GM23338 (cell line): ENCODE data around the gene KLF2. TPM values are rescaled to one million over a fixed set of nuclear protein-coding genes. Genes with fewer than 3 reads are reported as not detected.

Source experiments
- polyA plus RNA-seq: library from polyadenylated mRNA; unstranded; fragments of >200 nt; fragmentation: Nextera tagmentation; extraction: Ambion mirVana; gene quantifications from 2 replicates; pipeline ENCODE4 v1.2.1, GENCODE V29; 2016
- total RNA-seq: library from RNA; depleted of rRNA; stranded (reverse); fragments of >200 nt; shearing (Covaris generic); gene quantifications from 2 replicates; pipeline ENCODE4 v1.2.3, GENCODE V29; 2014; rRNA removed

Gene KLF2
- total and polyA plus RNA-seq, 2 experiments from 2014 or later: 0.90 TPM; not detected in 1

Other genes starting within 250 kb of the KLF2 start
- gene TPM4, start 248.3 kb upstream of the KLF2 start, total RNA-seq: 237 and 288 TPM in 2 replicates
- gene TPM4, start 248.3 kb upstream of the KLF2 start, polyA plus RNA-seq: 204 and 223 TPM in 2 replicates
- 49.7 and 59.5 TPM in 2 replicates for gene RAB8A, start 212.9 kb upstream of the KLF2 start, total RNA-seq
- gene RAB8A, start 212.9 kb upstream of the KLF2 start, polyA plus RNA-seq: 48.0 and 53.1 TPM in 2 replicates
- gene HSH2D, start 181.1 kb upstream of the KLF2 start, total RNA-seq: 0.97 and 1.4 TPM in 2 replicates
- 0.81 and 1.1 TPM in 2 replicates for gene HSH2D, start 181.1 kb upstream of the KLF2 start, polyA plus RNA-seq
- not detected in 2 replicates for gene CIB3, start 151.3 kb upstream of the KLF2 start, total RNA-seq
- 0.56 TPM in 1 of 2 replicates, not detected in the other for gene CIB3, start 151.3 kb upstream of the KLF2 start, polyA plus RNA-seq
- gene FAM32A, start 139.4 kb upstream of the KLF2 start, total RNA-seq: 58.2 and 62.3 TPM in 2 replicates
- 58.9 and 67.3 TPM in 2 replicates for gene FAM32A, start 139.4 kb upstream of the KLF2 start, polyA plus RNA-seq
- gene AP1M1, start 126.9 kb upstream of the KLF2 start, total RNA-seq: 32.0 and 32.4 TPM in 2 replicates
- 22.0 and 23.1 TPM in 2 replicates for gene AP1M1, start 126.9 kb upstream of the KLF2 start, polyA plus RNA-seq
- 23.9 and 25.7 TPM in 2 replicates for gene EPS15L1, start 147.1 kb downstream of the KLF2 start, total RNA-seq
- 31.3 and 32.5 TPM in 2 replicates for gene EPS15L1, start 147.1 kb downstream of the KLF2 start, polyA plus RNA-seq
- gene CALR3, start 171.3 kb downstream of the KLF2 start, total RNA-seq: 0.66 TPM in 1 of 2 replicates, not detected in the other
- gene CALR3, start 171.3 kb downstream of the KLF2 start, polyA plus RNA-seq: 0.42 and 0.73 TPM in 2 replicates
- gene C19orf44, start 171.6 kb downstream of the KLF2 start, total RNA-seq: 4.0 and 5.9 TPM in 2 replicates
- gene C19orf44, start 171.6 kb downstream of the KLF2 start, polyA plus RNA-seq: 1.5 and 2.5 TPM in 2 replicates
- 31.0 and 31.6 TPM in 2 replicates for gene CHERP, start 217.6 kb downstream of the KLF2 start, total RNA-seq
- 37.5 and 41.2 TPM in 2 replicates for gene CHERP, start 217.6 kb downstream of the KLF2 start, polyA plus RNA-seq
- 24.1 and 30.3 TPM in 2 replicates for gene SLC35E1, start 247.6 kb downstream of the KLF2 start, total RNA-seq
- gene SLC35E1, start 247.6 kb downstream of the KLF2 start, polyA plus RNA-seq: 16.2 and 17.0 TPM in 2 replicates